ENCODE measurements around the gene CIAO3. TPM values are rescaled to one million over a fixed set of nuclear protein-coding genes. Genes with fewer than 3 reads are reported as not detected.

Gene CIAO3
- total and polyA plus RNA-seq, 2 donors (not counting 1 experiment from before 2014, with no cell fraction given): 59.4 to 68.4 TPM

DNA sequence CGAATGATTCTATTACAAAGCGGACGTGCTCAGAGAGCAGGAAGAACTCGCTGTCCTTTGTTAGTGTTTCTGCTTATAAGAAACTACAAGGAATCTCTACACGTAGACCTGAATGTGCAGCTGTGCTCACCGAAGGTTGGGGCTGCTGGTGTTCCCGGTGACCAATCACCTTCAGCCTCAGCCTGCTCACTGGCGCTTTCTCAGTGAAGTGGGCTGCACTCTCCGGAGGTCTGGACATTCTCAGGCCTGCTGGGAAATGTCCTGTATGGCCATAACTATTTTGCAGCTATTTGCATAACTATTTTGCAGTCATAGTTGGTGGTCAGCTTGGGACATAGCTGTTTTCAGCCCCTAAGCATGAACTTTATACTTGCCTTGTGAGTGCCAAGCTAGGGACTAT, 9.7 kb upstream of the CIAO3 start:
- no peaks in the 10 kb centered on the region for H3K27me3 Mint-ChIP-seq
- Histone ChIP-seq H3K27me3 (replicated peaks in 1 of 4; ENCODE audit: control extremely low read depth in 1 of 4, control insufficient read depth in 3 of 4, insufficient read depth in 4 of 4, low read length in 3 of 4) (no peaks in the 10 kb centered on the region), H2AFZ (ENCODE audit: insufficient read depth, low read depth, low read length, poor library complexity, severe bottlenecking) (no peak overlapping the region), H3K4me1 (ENCODE audit: control insufficient read depth in 2 of 2, insufficient read depth in 2 of 2, low read length in 2 of 2) (peaks cover 4 to 6% of the 10 kb centered on the region in 2 donors), H3K9me3 (ENCODE audit: control extremely low read depth in 1 of 3, control insufficient read depth in 2 of 3, insufficient read depth in 1 of 3, low read length in 2 of 3) (no peaks in the 10 kb centered on the region), H3K4me2 (replicated peaks; ENCODE audit: low read depth, low read length, poor library complexity, severe bottlenecking) (no peak overlapping the region), H3K36me3 (replicated peaks in 1 of 2; ENCODE audit: control extremely low read depth in 1 of 2, control insufficient read depth in 1 of 2, extremely low read depth in 1 of 2, insufficient read depth in 2 of 2, low read length in 1 of 2) (no peaks in the 10 kb centered on the region), H3K9ac (ENCODE audit: low read length) (no peak overlapping the region), H4K20me1 (ENCODE audit: control insufficient read depth, insufficient read depth, low read length, poor library complexity, severe bottlenecking) (no peaks in the 10 kb centered on the region), H3K79me2 (ENCODE audit: control insufficient read depth, insufficient read depth, low read length) (no peaks in the 10 kb centered on the region), H3K4me3 (ENCODE audit: control extremely low read depth in 1 of 5, extremely low read depth in 1 of 5, insufficient read depth in 1 of 5, low read depth in 2 of 5, low read length in 4 of 5) (no peak overlapping the region), H3K27ac (ENCODE audit: low read length in 2 of 2) (no peak overlapping the region)
- peaks cover 1% of the 10 kb centered on the region for H3K4me1 Mint-ChIP-seq
- no peak overlapping the region for H3K4me3 Mint-ChIP-seq
- no peak overlapping the region for H3K27ac Mint-ChIP-seq
- no peaks in the 10 kb centered on the region for H3K9me3 Mint-ChIP-seq (ENCODE audit: insufficient read depth)
- intact Hi-C loops (cut with micrococcal nuclease): no loop called here
- 90% methylated on average over 9 of the region's 9 CpGs for WGBS (ENCODE audit: insufficient coverage)
- ATAC-seq (ENCODE audit: low read depth) (no peak), DNase-seq (no peak)
- no peak for TF ChIP-seq CTCF (IDR thresholded peaks at IDR 0.05)
- no peak for TF ChIP-seq EZH2 (IDR thresholded peaks at IDR 0.05; ENCODE audit: borderline replicate concordance, insufficient read depth, low read depth, low read length, poor library complexity, severe bottlenecking)
- POLR2A ChIA-PET: no interaction called here
- CTCF ChIA-PET: interaction anchor here (2.1 kb wide), 1 partner anchor 11 kb away, joined by 6 read pairs; the partner anchor contains the start of gene CIAO3

DNA sequence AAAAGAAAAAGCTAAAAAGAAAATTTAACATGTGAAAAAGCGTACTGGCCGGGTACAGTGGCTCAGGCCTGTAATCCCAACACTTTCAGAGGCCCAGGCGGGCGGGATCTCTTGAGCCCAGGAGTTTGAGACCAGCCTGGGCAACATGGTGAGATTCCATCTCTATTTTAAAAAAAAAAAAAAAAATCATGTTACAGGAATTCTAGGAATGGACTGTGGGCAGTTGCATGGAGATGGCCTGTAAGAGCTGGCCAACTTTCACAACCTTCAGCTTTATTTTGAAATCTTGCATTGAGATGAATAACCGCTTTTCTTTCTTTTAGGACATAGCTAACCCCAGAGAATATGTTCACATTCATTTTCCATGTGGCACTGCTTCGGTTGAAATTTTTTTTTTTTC, 8.2 kb upstream of the CIAO3 start:
- DNase-seq (no peak), ATAC-seq (ENCODE audit: low read depth) (no peak)
- Histone ChIP-seq H3K4me1 (ENCODE audit: control insufficient read depth in 2 of 2, insufficient read depth in 2 of 2, low read length in 2 of 2) (no peaks in the 10 kb centered on the region), H3K4me2 (replicated peaks; ENCODE audit: low read depth, low read length, poor library complexity, severe bottlenecking) (no peak overlapping the region), H3K9me3 (ENCODE audit: control extremely low read depth in 1 of 3, control insufficient read depth in 2 of 3, insufficient read depth in 1 of 3, low read length in 2 of 3) (no peaks in the 10 kb centered on the region), H4K20me1 (ENCODE audit: control insufficient read depth, insufficient read depth, low read length, poor library complexity, severe bottlenecking) (no peaks in the 10 kb centered on the region), H3K9ac (ENCODE audit: low read length) (no peak overlapping the region), H2AFZ (ENCODE audit: insufficient read depth, low read depth, low read length, poor library complexity, severe bottlenecking) (no peak overlapping the region), H3K27ac (ENCODE audit: low read length in 2 of 2) (no peak overlapping the region), H3K27me3 (replicated peaks in 1 of 4; ENCODE audit: control extremely low read depth in 1 of 4, control insufficient read depth in 3 of 4, insufficient read depth in 4 of 4, low read length in 3 of 4) (no peaks in the 10 kb centered on the region), H3K79me2 (ENCODE audit: control insufficient read depth, insufficient read depth, low read length) (no peaks in the 10 kb centered on the region), H3K4me3 (ENCODE audit: control extremely low read depth in 1 of 5, extremely low read depth in 1 of 5, insufficient read depth in 1 of 5, low read depth in 2 of 5, low read length in 4 of 5) (no peak overlapping the region), H3K36me3 (replicated peaks in 1 of 2; ENCODE audit: control extremely low read depth in 1 of 2, control insufficient read depth in 1 of 2, extremely low read depth in 1 of 2, insufficient read depth in 2 of 2, low read length in 1 of 2) (no peaks in the 10 kb centered on the region)
- Mint-ChIP-seq H3K27me3 (no peaks in the 10 kb centered on the region), H3K9me3 (ENCODE audit: insufficient read depth) (no peaks in the 10 kb centered on the region), H3K4me1 (no peaks in the 10 kb centered on the region), H3K27ac (no peak overlapping the region), H3K4me3 (no peak overlapping the region)
- TF ChIP-seq CTCF (IDR thresholded peaks at IDR 0.05) (no peak), EZH2 (IDR thresholded peaks at IDR 0.05; ENCODE audit: borderline replicate concordance, insufficient read depth, low read depth, low read length, poor library complexity, severe bottlenecking) (no peak)
- WGBS (ENCODE audit: insufficient coverage): 100% methylated on average over 1 of the region's 6 CpGs
- ChIA-PET CTCF (interaction anchor here (0.7 to 0.9 kb wide), 2 partner anchors 14 to 39 kb away, joined by 3 to 4 read pairs; partner anchors contain the start of genes CHTF18 and RPUSD1), POLR2A (no interaction called here)
- intact Hi-C loops (cut with micrococcal nuclease): no loop called here
